HG03108 (cell line): Measurements from ENCODE around the gene ST6GAL2.

Experiments
- ATAC-seq: cut with Tn5 transposase; IDR thresholded peaks from one replicate; pipeline ENCODE4 v1.9.1; 2021; ENCODE audit warnings: moderate library complexity; ENCODE audit not compliant: unreplicated experiment

The ST6GAL2 gene

DNA sequence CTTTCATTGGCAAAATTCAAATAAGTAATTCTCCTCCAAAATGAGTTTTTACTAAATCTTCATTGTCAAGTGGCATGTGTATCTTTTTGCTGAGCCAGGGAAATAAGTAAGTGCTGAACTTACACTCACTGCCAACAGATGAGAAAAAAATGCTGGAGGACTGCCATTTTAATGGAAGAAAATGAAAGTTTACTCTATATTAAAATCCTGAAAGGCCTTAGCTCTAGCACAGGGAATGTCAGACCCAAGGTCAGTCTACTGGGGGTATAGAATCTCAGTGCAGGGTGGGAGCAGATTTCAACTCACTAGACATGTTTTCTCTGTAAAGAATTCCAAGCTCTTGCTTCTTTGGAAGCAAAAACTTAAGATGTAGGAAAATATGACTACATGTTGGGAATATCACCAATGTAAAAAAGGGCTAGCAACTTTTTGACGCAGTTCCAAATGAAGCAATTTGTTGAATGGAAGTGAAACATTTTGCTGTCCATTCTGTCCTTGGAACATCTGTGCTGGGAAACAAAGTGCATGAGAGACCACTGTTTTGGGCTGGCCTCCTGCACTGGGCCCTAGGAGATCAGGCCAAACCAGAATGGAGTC, 127.0 kb downstream of the ST6GAL2 start:
- no peak for ATAC-seq
